Activated CD8-positive, alpha-beta T cell treated with anti-CD3 and anti-CD28 coated beads, Interleukin-2, amount 10 ng/mL, durations not matched to agents 7 days and 5 days (primary cell): ENCODE measurements around the gene FBLN2. TPM values are rescaled to one million over a fixed set of nuclear protein-coding genes. Genes with fewer than 3 reads are reported as not detected.

Experiments
- ATAC-seq: fragments of 150-1000 bp; cut with Tn5 transposase; one replicate; pipeline ENCODE4 v1.10.0; 2021; ENCODE audit warnings: moderate library complexity
- CTCF ChIA-PET: fragments of 350-600 bp; sonication (Branson Sonifier 250); formaldehyde crosslinking; loops from one replicate; lab custom pipeline; 2021; ENCODE audit warnings: antibody characterized with exemption; lab: Charles Lee
- POLR2A ChIA-PET: fragments of 350-600 bp; sonication (Branson Sonifier 250); formaldehyde crosslinking; loops from one replicate; lab custom pipeline; 2021; ENCODE audit warnings: antibody characterized with exemption; lab: Charles Lee
- DNase-seq: peaks from one replicate; pipeline ENCODE4 v3.0.0-alpha.2; 2020
- H3K27ac Mint-ChIP-seq: one replicate; pipeline ENCODE4 v1.8.0; 2021; ENCODE audit warnings: mild to moderate bottlenecking, mixed read lengths
- H3K27me3 Mint-ChIP-seq: one replicate; pipeline ENCODE4 v1.8.0; 2021; ENCODE audit warnings: low read depth, mixed read lengths
- H3K36me3 Mint-ChIP-seq: one replicate; pipeline ENCODE4 v1.8.0; 2021; ENCODE audit warnings: low read depth, mixed read lengths
- H3K4me1 Mint-ChIP-seq: one replicate; pipeline ENCODE4 v1.8.0; 2021; ENCODE audit warnings: low read depth, mixed read lengths
- H3K4me3 Mint-ChIP-seq: one replicate; pipeline ENCODE4 v1.8.0; 2021; ENCODE audit warnings: mild to moderate bottlenecking, mixed read lengths
- H3K9me3 Mint-ChIP-seq: one replicate; pipeline ENCODE4 v1.8.0; 2022; ENCODE audit warnings: mixed read lengths; ENCODE audit not compliant: insufficient read depth
- total RNA-seq, 2 experiments: library from RNA; stranded (reverse); gene quantifications; one replicate each; pipeline ENCODE4 v1.2.3, GENCODE V29; 2021

Gene FBLN2
- total RNA-seq, 2 experiments from 2014 or later, result 1.8 to 2.6 TPM

- H3K36me3 Mint-ChIP-seq, result no peaks in the 10 kb centered on the region
- H3K27me3 Mint-ChIP-seq, result peaks cover 34% of the 10 kb centered on the region
- H3K4me1 Mint-ChIP-seq, result peaks cover 13% of the 10 kb centered on the region
- POLR2A ChIA-PET, result no interaction called here
- H3K9me3 Mint-ChIP-seq, result peaks cover 8% of the 10 kb centered on the region
- no peak overlapping the region for H3K4me3 Mint-ChIP-seq
- H3K27ac Mint-ChIP-seq, result no peak overlapping the region
- CTCF ChIA-PET, result no interaction called here
- no peak for ATAC-seq
- DNase-seq, result no peak
Measured at GRCh38 chr3:13536832-13537231, 12.1 kb upstream of the FBLN2 start.

GRCh38 chr3:13537244-13537908 is 11.5 kb upstream of the FBLN2 start:
- Mint-ChIP-seq H3K27ac (no peak overlapping the region), H3K4me3 (no peak overlapping the region), H3K9me3 (peaks cover 14% of the 10 kb centered on the region), H3K4me1 (peaks cover 13% of the 10 kb centered on the region), H3K36me3 (peaks cover 4% of the 10 kb centered on the region), H3K27me3 (peaks cover 38% of the 10 kb centered on the region)
- DNase-seq, result no peak
- ChIA-PET POLR2A (no interaction called here), CTCF (no interaction called here)
- ATAC-seq, result no peak

GRCh38 chr3:13537909-13538296 is 11.0 kb upstream of the FBLN2 start:
- Mint-ChIP-seq H3K27me3 (peaks cover 38% of the 10 kb centered on the region), H3K9me3 (peaks cover 19% of the 10 kb centered on the region), H3K4me3 (no peak overlapping the region), H3K36me3 (peaks cover 6% of the 10 kb centered on the region), H3K4me1 (peaks cover 13% of the 10 kb centered on the region), H3K27ac (no peak overlapping the region)
- POLR2A ChIA-PET, result no interaction called here
- CTCF ChIA-PET, result no interaction called here
- DNase-seq, result no peak
- no peak for ATAC-seq

- peaks cover 8% of the 10 kb centered on the region for H3K36me3 Mint-ChIP-seq
- H3K27me3 Mint-ChIP-seq, result peaks cover 41% of the 10 kb centered on the region
- DNase-seq (no peak), ATAC-seq (no peak)
- no peak overlapping the region for H3K4me3 Mint-ChIP-seq
- CTCF ChIA-PET, result interaction anchor here (1.2 kb wide), 1 partner anchor 109 kb away, joined by 4 read pairs; no protein-coding TSS in a partner anchor
- no peak overlapping the region for H3K27ac Mint-ChIP-seq
- peaks cover 16% of the 10 kb centered on the region for H3K4me1 Mint-ChIP-seq
- H3K9me3 Mint-ChIP-seq, result peaks cover 19% of the 10 kb centered on the region
- POLR2A ChIA-PET, result no interaction called here
Measured at GRCh38 chr3:13538520-13539291, 10.2 kb upstream of the FBLN2 start.

GRCh38 chr3:13539292-13539638 is 9.7 kb upstream of the FBLN2 start:
- H3K36me3 Mint-ChIP-seq, result peaks cover 8% of the 10 kb centered on the region
- POLR2A ChIA-PET, result no interaction called here
- peaks cover 22% of the 10 kb centered on the region for H3K4me1 Mint-ChIP-seq
- CTCF ChIA-PET, result interaction anchor here (1.2 to 2.3 kb wide), 3 partner anchors 43 to 118 kb away, joined by 4 to 7 read pairs (median 5); no protein-coding TSS in a partner anchor
- no peak for ATAC-seq
- no peak for DNase-seq
- peaks cover 41% of the 10 kb centered on the region for H3K27me3 Mint-ChIP-seq
- H3K27ac Mint-ChIP-seq, result no peak overlapping the region
- peaks cover 19% of the 10 kb centered on the region for H3K9me3 Mint-ChIP-seq
- H3K4me3 Mint-ChIP-seq, result no peak overlapping the region

GRCh38 chr3:13539671-13540070 is 9.3 kb upstream of the FBLN2 start:
- peaks cover 19% of the 10 kb centered on the region for H3K9me3 Mint-ChIP-seq
- POLR2A ChIA-PET, result no interaction called here
- peaks cover 41% of the 10 kb centered on the region for H3K27me3 Mint-ChIP-seq
- DNase-seq, result no peak
- H3K36me3 Mint-ChIP-seq, result peaks cover 8% of the 10 kb centered on the region
- ATAC-seq, result no peak
- no peak overlapping the region for H3K4me3 Mint-ChIP-seq
- CTCF ChIA-PET, result interaction anchor here (1.2 to 2.3 kb wide), 3 partner anchors 44 to 118 kb away, joined by 4 to 7 read pairs (median 5); no protein-coding TSS in a partner anchor
- H3K4me1 Mint-ChIP-seq, result peaks cover 26% of the 10 kb centered on the region
- no peak overlapping the region for H3K27ac Mint-ChIP-seq

- peaks cover 34% of the 10 kb centered on the region for H3K4me1 Mint-ChIP-seq
- CTCF ChIA-PET, result interaction anchor here (1.3 to 2.3 kb wide), 3 partner anchors 12 to 117 kb away, joined by 3 to 7 read pairs (median 5); no protein-coding TSS in a partner anchor
Measured at GRCh38 chr3:13540297-13540995, 8.5 kb upstream of the FBLN2 start.

GRCh38 chr3:13541691-13542090 is 7.2 kb upstream of the FBLN2 start:
- ATAC-seq (no peak), DNase-seq (no peak)
- Mint-ChIP-seq H3K9me3 (peaks cover 19% of the 10 kb centered on the region), H3K27me3 (peaks cover 31% of the 10 kb centered on the region), H3K27ac (no peak overlapping the region), H3K4me1 (peaks cover 36% of the 10 kb centered on the region), H3K4me3 (no peak overlapping the region), H3K36me3 (peaks cover 8% of the 10 kb centered on the region)
- CTCF ChIA-PET, result interaction anchor here (1.5 to 2.3 kb wide), 2 partner anchors 13 to 46 kb away, joined by 3 to 7 read pairs; no protein-coding TSS in a partner anchor
- POLR2A ChIA-PET, result no interaction called here

More at GRCh38 chr3:13540297-13540995, 8.5 kb upstream of the FBLN2 start:
- POLR2A ChIA-PET, result no interaction called here
- H3K27ac Mint-ChIP-seq, result no peak overlapping the region
- H3K27me3 Mint-ChIP-seq, result peaks cover 36% of the 10 kb centered on the region
- ATAC-seq (no peak), DNase-seq (no peak)
- peaks cover 8% of the 10 kb centered on the region for H3K36me3 Mint-ChIP-seq
- peaks cover 19% of the 10 kb centered on the region for H3K9me3 Mint-ChIP-seq
- H3K4me3 Mint-ChIP-seq, result no peak overlapping the region

- Mint-ChIP-seq H3K4me3 (no peak overlapping the region), H3K9me3 (peaks cover 19% of the 10 kb centered on the region), H3K36me3 (peaks cover 8% of the 10 kb centered on the region), H3K27me3 (peaks cover 30% of the 10 kb centered on the region), H3K4me1 (peaks cover 32% of the 10 kb centered on the region), H3K27ac (no peak overlapping the region)
- CTCF ChIA-PET, result interaction anchor here (0.8 to 1.5 kb wide), 2 partner anchors 14 to 106 kb away, joined by 3 read pairs; no protein-coding TSS in a partner anchor
- no peak for DNase-seq
- ATAC-seq, result no peak
- POLR2A ChIA-PET, result no interaction called here
Measured at GRCh38 chr3:13542142-13542541, 6.8 kb upstream of the FBLN2 start.

GRCh38 chr3:13543253-13543652 is 5.7 kb upstream of the FBLN2 start:
- H3K27ac Mint-ChIP-seq, result no peak overlapping the region
- peaks cover 32% of the 10 kb centered on the region for H3K27me3 Mint-ChIP-seq
- no peak for DNase-seq
- no peak overlapping the region for H3K4me3 Mint-ChIP-seq
- POLR2A ChIA-PET, result no interaction called here
- ATAC-seq, result no peak
- peaks cover 19% of the 10 kb centered on the region for H3K9me3 Mint-ChIP-seq
- CTCF ChIA-PET, result interaction anchor here (2.0 kb wide), 1 partner anchor 106 kb away, joined by 12 read pairs; no protein-coding TSS in a partner anchor
- H3K4me1 Mint-ChIP-seq, result peaks cover 36% of the 10 kb centered on the region
- H3K36me3 Mint-ChIP-seq, result peaks cover 8% of the 10 kb centered on the region

- peak; percentile 85 for DNase-seq
- Mint-ChIP-seq H3K27me3 (peaks cover 29% of the 10 kb centered on the region), H3K9me3 (peaks cover 19% of the 10 kb centered on the region), H3K36me3 (peaks cover 8% of the 10 kb centered on the region), H3K4me1 (peaks cover 39% of the 10 kb centered on the region), H3K4me3 (peak overlapping the region; percentile 22), H3K27ac (peak overlapping the region; percentile 29)
- POLR2A ChIA-PET, result interaction anchor here (1.1 kb wide), 1 partner anchor 64 kb away, joined by 3 read pairs; the partner anchor contains the start of gene HDAC11
- peak; percentile 96 for ATAC-seq
- CTCF ChIA-PET, result interaction anchor here (0.9 to 2.0 kb wide), 6 partner anchors 10 to 111 kb away, joined by 3 to 12 read pairs (median 4); no protein-coding TSS in a partner anchor
Measured at GRCh38 chr3:13544293-13544831, 4.6 kb upstream of the FBLN2 start.
